ENCODE results near the gene SPTAN1. TPM values are rescaled to one million over a fixed set of nuclear protein-coding genes. Genes with fewer than 3 reads are reported as not detected.

SPTAN1 gene
- total RNA-seq, 4 donors from 2014 or later, result 185 to 310 (median 275) TPM

- TF ChIP-seq CTCF (IDR thresholded peaks at IDR 0.05; ENCODE audit: low read depth), result no peak
Measured at GRCh38 chr9:128555180-128555721, 2.9 kb downstream of the SPTAN1 start.

GRCh38 chr9:128556276-128556675 is 3.9 kb downstream of the SPTAN1 start:
- no peak for TF ChIP-seq CTCF (IDR thresholded peaks at IDR 0.05; ENCODE audit: low read depth)

- no peak for TF ChIP-seq CTCF (IDR thresholded peaks at IDR 0.05; ENCODE audit: low read depth)
Measured at GRCh38 chr9:128556926-128557634, 4.7 kb downstream of the SPTAN1 start.

DNA sequence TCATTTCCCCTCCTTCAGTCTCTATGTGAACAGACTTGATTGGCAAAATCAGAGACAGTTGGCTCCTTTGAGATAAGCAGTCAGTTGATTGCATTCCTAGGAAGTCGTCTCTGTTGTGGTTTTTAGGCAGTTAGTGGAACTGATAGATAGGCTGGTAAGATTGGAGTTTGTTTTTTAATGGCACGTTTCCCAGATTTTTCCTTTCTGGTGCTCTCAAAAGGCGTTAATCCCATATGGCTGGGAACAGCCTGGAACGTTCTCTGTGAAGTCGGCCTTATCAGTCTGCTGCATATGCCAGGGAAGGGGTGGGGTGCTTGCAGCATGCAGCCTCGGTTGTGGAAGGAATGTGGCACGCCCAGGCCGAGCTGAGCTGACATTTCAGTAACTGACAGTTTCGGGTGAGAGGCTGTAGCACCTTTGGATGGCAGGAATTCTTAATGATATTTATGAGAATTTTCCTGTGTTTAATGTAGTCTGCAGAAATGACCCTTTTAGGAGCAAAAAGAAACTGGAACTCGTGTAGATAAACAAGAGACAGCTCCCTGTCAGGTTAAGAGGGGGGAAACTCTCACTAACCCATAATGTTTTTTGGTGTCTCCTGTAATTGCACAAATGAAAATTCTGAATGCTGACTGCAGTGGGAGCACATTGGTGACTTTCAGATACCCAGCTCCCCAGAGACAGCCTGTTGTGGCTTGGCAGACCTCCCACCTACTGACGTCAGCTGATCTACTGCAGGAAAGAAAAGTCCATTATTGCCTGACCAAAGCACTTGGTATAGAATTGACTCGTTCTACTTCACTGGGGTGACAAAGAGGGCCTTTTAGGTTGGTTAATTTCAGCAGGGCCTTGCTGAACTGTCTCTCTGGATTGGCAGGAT is 6.3 kb downstream of the SPTAN1 start:
- no peak for TF ChIP-seq CTCF (IDR thresholded peaks at IDR 0.05; ENCODE audit: low read depth)

DNA sequence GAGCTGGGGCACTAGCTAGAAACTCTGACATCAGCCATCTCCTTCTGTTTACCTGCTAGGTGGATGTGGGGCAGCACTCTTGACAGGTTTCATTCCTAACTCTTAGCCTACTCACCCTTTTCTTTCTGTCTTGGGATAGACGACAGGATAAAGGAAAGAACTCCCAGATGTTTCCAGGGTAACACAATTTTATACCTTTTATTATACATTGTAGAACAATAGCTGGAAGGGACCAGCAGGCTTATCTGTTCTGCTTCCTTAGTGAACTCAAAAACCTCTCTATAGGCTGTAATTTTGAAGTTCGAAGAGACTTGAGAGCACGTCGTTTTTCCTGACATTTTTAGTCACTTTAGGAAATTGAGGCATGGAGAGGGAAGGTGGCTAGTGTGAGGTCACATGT is 13.2 kb downstream of the SPTAN1 start:
- no peak for TF ChIP-seq CTCF (IDR thresholded peaks at IDR 0.05; ENCODE audit: low read depth)

DNA sequence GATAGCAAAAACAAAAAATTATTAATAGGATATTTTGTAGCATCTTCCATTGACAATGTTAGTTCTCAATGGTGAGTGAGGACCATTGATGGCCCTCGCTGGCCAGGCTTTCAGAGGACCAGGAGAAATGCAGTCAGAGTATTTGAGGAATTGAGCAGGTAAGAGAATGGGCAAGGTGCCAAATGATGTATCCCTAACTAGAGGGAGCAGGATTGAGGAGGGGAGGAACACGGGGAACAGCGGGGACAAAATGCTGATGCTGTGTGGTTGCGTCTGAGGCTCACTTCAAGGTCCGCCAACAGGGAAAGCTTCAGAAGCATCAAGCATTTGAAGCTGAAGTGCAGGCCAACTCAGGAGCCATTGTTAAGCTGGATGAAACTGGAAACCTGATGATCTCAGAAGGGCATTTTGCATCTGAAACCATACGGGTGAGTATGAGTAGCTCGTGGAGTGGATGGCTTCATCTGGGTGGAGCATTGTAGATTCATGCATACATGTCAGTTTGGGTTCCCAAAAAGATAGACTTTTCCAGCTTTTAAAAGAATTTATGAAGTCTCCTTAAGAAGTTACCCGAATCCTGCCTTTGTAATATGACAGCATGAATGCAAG is 16.2 kb downstream of the SPTAN1 start:
- no peak for TF ChIP-seq CTCF (IDR thresholded peaks at IDR 0.05; ENCODE audit: low read depth)

- no peak for TF ChIP-seq CTCF (IDR thresholded peaks at IDR 0.05; ENCODE audit: low read depth)
Measured at GRCh38 chr9:128575469-128575868, 23.1 kb downstream of the SPTAN1 start.
